Tibial artery (tissue), 4 donors: ENCODE results near the gene PRKAG1.

Experiments used
- DNase-seq, 2 donors: peaks; one replicate each; pipeline ENCODE4 v3.0.0-alpha.2; 2019
- H3K27ac ChIP-seq, 2 donors: fragments of 200-600 bp; sonication (generic) in 1 of 2; 1 replicate in 1 of 2; 2 replicates in 1 of 2; pipeline ENCODE4 v1.5.1; 2018 to 2019; ENCODE audit warnings: mild to moderate bottlenecking in 1 of 2
- H3K27me3 ChIP-seq, 2 donors: fragments of 200-600 bp; sonication (generic) in 1 of 2; one replicate each; pipeline versions ENCODE4 v1.5.1 to v1.6.0; 2016 to 2019
- H3K36me3 ChIP-seq, 3 donors: fragments of 200-600 bp; sonication (generic) in 2 of 3; one replicate each; pipeline ENCODE4 v1.5.1; 2016 to 2019; ENCODE audit warnings: mild to moderate bottlenecking in 2 of 3
- H3K4me1 ChIP-seq, 4 donors: fragments of 200-600 bp; sonication (generic) in 2 of 4; 1 replicate in 3 of 4; 2 replicates in 1 of 4; pipeline ENCODE4 v1.5.1; 2016 to 2019
- H3K4me3 ChIP-seq, 2 donors: fragments of 200-600 bp; sonication (generic) in 1 of 2; 1 replicate in 1 of 2; 2 replicates in 1 of 2; pipeline ENCODE4 v1.5.1; 2018 to 2019; ENCODE audit warnings: mild to moderate bottlenecking in 2 of 2
- H3K9me3 ChIP-seq, 3 donors: fragments of 200-600 bp; sonication (generic) in 1 of 3; one replicate each; pipeline ENCODE4 v1.5.1; 2016 to 2019
- intact Hi-C: fragments of 100-400 bp; cut with DNase I; formaldehyde crosslinking; loops from one replicate; pipeline ENCODE4 v1.15.0; 2023; ENCODE audit warnings: low total_unique reads
- TF ChIP-seq, protein P1 (sequence below), 2 experiments: fragments of 200-600 bp in 1 of 2; fragments of 450-650 bp in 1 of 2; IDR thresholded peaks; one replicate each; pipeline ENCODE4 v1.5.1; 2017 to 2019; ENCODE audit warnings: antibody characterized with exemption in 2 of 2, mild to moderate bottlenecking in 1 of 2, moderate library complexity in 1 of 2

Gene PRKAG1

DNA sequence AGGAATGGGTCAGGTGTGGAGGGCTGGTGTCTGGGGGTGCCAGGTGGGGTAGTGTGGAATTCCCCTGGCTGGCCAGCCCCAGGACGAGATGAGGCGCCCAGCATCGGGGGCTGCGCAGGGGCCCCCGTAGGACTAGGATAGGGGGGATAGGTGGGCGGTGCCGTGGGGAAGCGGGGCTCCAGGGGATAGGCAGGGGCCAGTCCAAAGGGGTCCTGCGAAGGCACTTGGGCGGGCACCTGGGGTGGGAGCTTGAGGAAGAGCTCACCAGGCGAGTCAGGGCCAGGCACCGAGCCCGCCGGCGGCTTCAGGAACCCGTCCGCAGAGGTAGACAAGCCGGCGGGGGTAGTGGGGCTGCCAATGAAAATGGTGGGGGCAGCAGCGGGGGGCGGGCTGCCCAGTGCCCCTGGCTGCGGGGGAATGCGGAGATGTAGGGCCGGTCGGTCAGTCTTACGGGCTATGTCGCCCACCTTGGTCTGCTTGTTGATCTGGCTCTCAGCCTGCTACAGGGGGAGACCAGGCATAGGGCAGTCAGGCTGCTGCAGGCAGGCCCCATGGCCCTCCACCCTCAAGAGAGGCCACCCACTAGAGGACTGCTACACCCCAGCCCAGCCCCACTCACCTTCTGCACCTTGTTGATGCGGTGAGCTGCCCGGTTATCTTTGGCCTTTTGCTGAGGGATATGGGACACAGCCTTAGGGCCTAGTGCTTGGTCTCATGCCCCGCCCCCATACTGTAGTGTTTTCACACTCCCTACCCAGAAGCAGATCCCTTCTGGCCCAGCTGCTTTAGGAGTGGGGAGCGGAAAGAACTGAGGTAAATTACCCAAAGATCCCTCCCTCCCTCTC, 22.7 kb upstream of the PRKAG1 start:
- Histone ChIP-seq H3K27me3 (no peaks in the 10 kb centered on the region), H3K27ac (no peak overlapping the region), H3K36me3 (peaks cover 95 to 100% (median 97%) of the 10 kb centered on the region in 3 donors), H3K9me3 (no peaks in the 10 kb centered on the region), H3K4me3 (no peak overlapping the region), H3K4me1 (no peaks in the 10 kb centered on the region)
- DNase-seq, result no peak
- intact Hi-C loops, result no loop called here
- TF ChIP-seq, protein P1, sequence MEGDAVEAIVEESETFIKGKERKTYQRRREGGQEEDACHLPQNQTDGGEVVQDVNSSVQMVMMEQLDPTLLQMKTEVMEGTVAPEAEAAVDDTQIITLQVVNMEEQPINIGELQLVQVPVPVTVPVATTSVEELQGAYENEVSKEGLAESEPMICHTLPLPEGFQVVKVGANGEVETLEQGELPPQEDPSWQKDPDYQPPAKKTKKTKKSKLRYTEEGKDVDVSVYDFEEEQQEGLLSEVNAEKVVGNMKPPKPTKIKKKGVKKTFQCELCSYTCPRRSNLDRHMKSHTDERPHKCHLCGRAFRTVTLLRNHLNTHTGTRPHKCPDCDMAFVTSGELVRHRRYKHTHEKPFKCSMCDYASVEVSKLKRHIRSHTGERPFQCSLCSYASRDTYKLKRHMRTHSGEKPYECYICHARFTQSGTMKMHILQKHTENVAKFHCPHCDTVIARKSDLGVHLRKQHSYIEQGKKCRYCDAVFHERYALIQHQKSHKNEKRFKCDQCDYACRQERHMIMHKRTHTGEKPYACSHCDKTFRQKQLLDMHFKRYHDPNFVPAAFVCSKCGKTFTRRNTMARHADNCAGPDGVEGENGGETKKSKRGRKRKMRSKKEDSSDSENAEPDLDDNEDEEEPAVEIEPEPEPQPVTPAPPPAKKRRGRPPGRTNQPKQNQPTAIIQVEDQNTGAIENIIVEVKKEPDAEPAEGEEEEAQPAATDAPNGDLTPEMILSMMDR (IDR thresholded peaks at IDR 0.05), result no peak

DNA sequence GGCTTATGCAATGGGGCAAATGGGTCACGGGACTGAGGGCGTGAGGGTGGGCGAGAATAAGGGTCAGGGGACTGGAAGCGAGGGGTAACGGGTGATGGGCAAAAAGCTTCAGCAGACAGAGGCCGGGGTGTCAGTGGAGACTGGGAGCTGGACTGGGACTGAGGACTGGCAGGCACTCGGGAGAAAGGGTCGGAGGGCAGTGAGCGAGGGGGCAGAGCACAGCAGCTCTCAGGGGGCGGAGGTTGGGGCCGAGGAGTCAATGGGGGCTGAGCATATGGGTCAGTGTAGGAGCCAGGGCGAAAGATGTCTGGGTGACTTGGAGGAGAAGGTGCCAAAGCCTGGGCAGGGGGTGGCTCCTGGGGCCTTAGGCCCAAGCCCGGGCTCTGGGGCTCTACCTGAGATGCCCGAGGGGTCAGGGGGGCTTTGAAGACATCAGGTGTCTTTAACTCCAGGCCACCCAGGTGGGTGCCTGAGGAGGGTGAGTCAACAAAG, 21.8 kb upstream of the PRKAG1 start:
- TF ChIP-seq, protein P1 (IDR thresholded peaks at IDR 0.05), result no peak
- H3K4me3 ChIP-seq, result no peak overlapping the region
- no peaks in the 10 kb centered on the region for H3K27me3 ChIP-seq
- H3K9me3 ChIP-seq, result no peaks in the 10 kb centered on the region
- intact Hi-C loops, result no loop called here
- DNase-seq, result no peak
- no peak overlapping the region for H3K27ac ChIP-seq
- H3K4me1 ChIP-seq, result no peaks in the 10 kb centered on the region
- H3K36me3 ChIP-seq, result peaks cover 87 to 96% (median 94%) of the 10 kb centered on the region in 3 donors

DNA sequence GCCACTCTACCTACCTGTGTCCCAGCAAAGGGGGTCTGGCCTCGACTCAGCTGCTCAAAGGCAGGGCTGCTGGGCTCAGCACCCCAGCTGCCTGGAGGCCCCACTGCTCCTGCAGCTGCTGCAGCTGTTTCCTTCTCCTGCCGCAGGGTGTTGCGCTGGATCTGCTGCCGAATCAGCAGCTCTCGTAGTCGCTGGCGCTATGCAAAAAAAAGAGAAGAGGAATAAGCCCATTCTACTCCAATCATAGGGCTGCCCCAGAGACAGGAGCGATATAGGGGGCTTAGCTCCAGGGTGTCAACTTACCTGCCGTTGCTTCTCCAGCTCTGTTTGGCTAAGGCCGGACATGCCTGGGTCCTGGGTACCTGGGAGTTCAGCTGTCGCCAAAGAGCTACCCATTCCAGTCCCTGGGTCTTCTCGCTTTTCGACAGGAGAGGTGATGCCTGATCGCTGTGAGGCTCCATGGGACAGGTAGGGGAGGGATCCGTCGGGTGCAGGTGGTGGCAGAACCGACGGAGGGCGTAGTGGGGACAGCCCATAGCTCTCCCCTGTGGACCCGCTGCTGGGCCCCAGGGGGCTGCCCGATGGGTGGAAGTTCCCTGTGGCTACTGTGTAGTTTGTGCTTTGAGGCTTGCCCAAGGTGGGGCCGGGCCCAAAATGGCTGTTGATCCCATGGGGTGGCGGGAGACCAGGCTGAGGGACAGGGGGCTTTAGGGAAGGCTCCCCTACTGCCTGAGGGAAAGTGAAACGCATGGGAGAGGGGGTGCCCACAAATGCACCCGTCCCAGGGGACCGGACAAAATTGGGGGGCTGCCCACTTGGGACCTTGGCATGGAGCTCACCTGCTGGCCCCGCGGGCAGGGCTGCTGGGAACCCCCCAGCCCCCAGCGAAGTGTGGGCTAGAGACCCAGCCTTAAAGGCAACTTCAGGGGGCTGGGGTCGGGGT, 21.1 kb upstream of the PRKAG1 start:
- no peaks in the 10 kb centered on the region for H3K9me3 ChIP-seq
- H3K27me3 ChIP-seq, result no peaks in the 10 kb centered on the region
- no peak for DNase-seq
- no peak overlapping the region for H3K27ac ChIP-seq
- peaks cover 80 to 96% (median 94%) of the 10 kb centered on the region in 3 donors for H3K36me3 ChIP-seq
- no peak overlapping the region for H3K4me3 ChIP-seq
- TF ChIP-seq, protein P1 (IDR thresholded peaks at IDR 0.05), result no peak
- H3K4me1 ChIP-seq, result no peaks in the 10 kb centered on the region
- intact Hi-C loops, result no loop called here

DNA sequence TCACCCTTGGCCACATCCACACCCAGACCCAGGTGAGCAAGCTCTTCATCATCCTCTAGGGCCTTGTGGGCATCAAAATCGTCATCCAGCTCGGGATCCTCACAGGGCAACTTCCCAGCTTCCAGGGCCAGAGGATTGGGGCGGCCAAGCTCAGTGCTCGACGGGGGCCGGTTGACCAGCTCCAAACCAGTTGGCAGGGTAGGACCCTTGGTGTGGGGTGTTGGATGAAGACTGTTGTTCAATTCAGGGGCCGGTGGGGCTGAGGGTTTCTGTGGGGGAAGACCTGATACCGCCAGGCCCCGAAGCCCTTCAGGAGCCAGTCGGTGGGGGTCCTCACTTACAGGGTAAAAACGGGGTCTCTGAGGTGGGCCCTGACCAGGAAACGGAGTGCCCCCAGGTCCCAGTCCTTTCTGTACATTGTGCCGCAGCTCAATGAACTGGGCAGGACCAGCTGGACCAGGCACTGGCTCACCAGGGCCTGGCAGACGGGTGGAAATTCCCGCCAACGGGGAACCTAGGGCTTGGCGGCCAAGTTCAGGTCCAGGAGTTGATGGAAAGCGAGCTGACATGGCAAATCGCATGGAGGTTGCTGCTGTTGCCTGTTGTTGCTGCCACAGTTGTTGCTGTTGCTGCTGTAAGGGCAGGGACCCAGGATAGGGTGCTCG, 19.8 kb upstream of the PRKAG1 start:
- Histone ChIP-seq H3K4me1 (no peaks in the 10 kb centered on the region), H3K9me3 (no peaks in the 10 kb centered on the region), H3K36me3 (peaks cover 78 to 96% (median 94%) of the 10 kb centered on the region in 3 donors), H3K27me3 (no peaks in the 10 kb centered on the region), H3K4me3 (no peak overlapping the region), H3K27ac (no peak overlapping the region)
- DNase-seq, result no peak
- intact Hi-C loops, result no loop called here
- TF ChIP-seq, protein P1 (IDR thresholded peaks at IDR 0.05), result no peak

DNA sequence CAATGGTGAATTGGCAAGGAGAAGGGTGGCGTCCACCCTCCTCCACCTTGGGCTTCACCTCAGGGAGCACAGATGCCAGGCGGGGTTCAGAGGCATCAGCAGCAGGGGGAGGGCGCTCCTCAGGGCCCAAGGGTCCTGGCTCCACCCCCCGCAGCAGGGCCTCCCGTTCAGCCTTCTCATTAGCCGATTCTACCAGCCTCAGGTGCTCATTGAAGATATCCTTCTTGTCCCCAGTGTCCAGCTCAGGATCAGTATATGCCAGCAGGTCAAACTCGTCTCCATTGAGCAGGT, 19.3 kb upstream of the PRKAG1 start:
- no peaks in the 10 kb centered on the region for H3K9me3 ChIP-seq
- no peak overlapping the region for H3K27ac ChIP-seq
- no peaks in the 10 kb centered on the region for H3K4me1 ChIP-seq
- H3K27me3 ChIP-seq, result no peaks in the 10 kb centered on the region
- intact Hi-C loops, result no loop called here
- H3K36me3 ChIP-seq, result peaks cover 78 to 96% (median 94%) of the 10 kb centered on the region in 3 donors
- no peak for DNase-seq
- no peak overlapping the region for H3K4me3 ChIP-seq
- TF ChIP-seq, protein P1 (IDR thresholded peaks at IDR 0.05), result no peak
